SK-N-SH treated with all-trans-retinoic acid at 6 μM for 48 hours (cell line): ENCODE measurements around the gene AGAP3.

Source experiments
- ARNTL ChIP-seq: fragments of 450-650 bp; formaldehyde crosslinking; IDR thresholded peaks from 2 replicates; pipeline ENCODE4 v1.5.0; 2020; ENCODE audit warnings: low read depth, mild to moderate bottlenecking, moderate library complexity, borderline replicate concordance
- ISL1 ChIP-seq: fragments of 250-450 bp; sonication (Bioruptor Pico); IDR thresholded peaks from 2 replicates; pipeline ENCODE4 v2.1.2; 2022; ENCODE audit warnings: mild to moderate bottlenecking, moderate library complexity
- OSR1 ChIP-seq: fragments of 250-450 bp; sonication (Bioruptor Pico); IDR thresholded peaks from 2 replicates; pipeline ENCODE4 v1.8.0; 2022; ENCODE audit warnings: moderate library complexity, mild to moderate bottlenecking, inconsistent platforms
- PPARA ChIP-seq: fragments of 250-450 bp; sonication (Bioruptor Pico); IDR thresholded peaks from 2 replicates; pipeline ENCODE4 v1.5.0; 2020; ENCODE audit warnings: mild to moderate bottlenecking, borderline replicate concordance
- ZC3H10 ChIP-seq: fragments of 250-450 bp; sonication (Bioruptor Pico); IDR thresholded peaks from 2 replicates; pipeline ENCODE4 v1.5.1; 2021; ENCODE audit warnings: mild to moderate bottlenecking, moderate library complexity
- ZFP30 ChIP-seq: fragments of 450-650 bp; formaldehyde crosslinking; IDR thresholded peaks from 2 replicates; pipeline ENCODE4 v1.5.0; 2022; ENCODE audit warnings: mild to moderate bottlenecking, moderate library complexity

- TF ChIP-seq PPARA (CRISPR knock-in tag) (no peak), ARNTL (CRISPR knock-in tag) (no peak), ISL1 (CRISPR knock-in tag) (no peak), ZFP30 (CRISPR knock-in tag) (no peak), OSR1 (CRISPR knock-in tag) (no peak), ZC3H10 (CRISPR knock-in tag) (no peak)
These were observed 6.2 kb upstream of the AGAP3 start for GRCh38 chr7:151080067-151080521.
